ENCODE data around the gene ELOF1. TPM values are rescaled to one million over a fixed set of nuclear protein-coding genes. Genes with fewer than 3 reads are reported as not detected.
A peak's percentile ranks its signal among the peaks of the same experiment; 100 is the strongest.

Gene ELOF1
- total RNA-seq, 1 donor from 2014 or later = 78.8 TPM

- peaks cover 15% of the 10 kb centered on the region for H3K79me2 ChIP-seq (ENCODE audit: insufficient read depth, low read length)
- Mint-ChIP-seq H3K27ac (ENCODE audit: unreplicated experiment) (no peak overlapping the region), H3K4me1 (ENCODE audit: low read depth, unreplicated experiment) (peaks cover 19% of the 10 kb centered on the region), H3K36me3 (ENCODE audit: low read depth, unreplicated experiment) (peaks cover 6% of the 10 kb centered on the region), H3K9me3 (ENCODE audit: unreplicated experiment) (no peaks in the 10 kb centered on the region), H3K27me3 (ENCODE audit: low read depth, unreplicated experiment) (no peaks in the 10 kb centered on the region), H3K4me3 (ENCODE audit: unreplicated experiment) (peak overlapping the region; percentile 29)
- no peak for DNase-seq (ENCODE audit: low read depth)
- no peaks in the 10 kb centered on the region for H3K27me3 ChIP-seq (ENCODE audit: insufficient read depth, low read length)
- H3K27ac ChIP-seq (ENCODE audit: low read depth, low read length) = no peak overlapping the region
- no peak overlapping the region for H2AFZ ChIP-seq (ENCODE audit: low read depth, low read length)
- H3K36me3 ChIP-seq (ENCODE audit: insufficient read depth, low read length) = peaks cover 3% of the 10 kb centered on the region
- peak overlapping the region; percentile 5 for H3K4me3 ChIP-seq (ENCODE audit: insufficient read depth, low read depth, low read length)
- no peak overlapping the region for H3K9ac ChIP-seq (ENCODE audit: low read length)
- FAIRE-seq = no peak
- H3K4me2 ChIP-seq (ENCODE audit: low read length) = peak overlapping the region; percentile 99
- H4K20me1 ChIP-seq (ENCODE audit: insufficient read depth, low read length) = peaks cover 9% of the 10 kb centered on the region
- TF ChIP-seq, protein P1, sequence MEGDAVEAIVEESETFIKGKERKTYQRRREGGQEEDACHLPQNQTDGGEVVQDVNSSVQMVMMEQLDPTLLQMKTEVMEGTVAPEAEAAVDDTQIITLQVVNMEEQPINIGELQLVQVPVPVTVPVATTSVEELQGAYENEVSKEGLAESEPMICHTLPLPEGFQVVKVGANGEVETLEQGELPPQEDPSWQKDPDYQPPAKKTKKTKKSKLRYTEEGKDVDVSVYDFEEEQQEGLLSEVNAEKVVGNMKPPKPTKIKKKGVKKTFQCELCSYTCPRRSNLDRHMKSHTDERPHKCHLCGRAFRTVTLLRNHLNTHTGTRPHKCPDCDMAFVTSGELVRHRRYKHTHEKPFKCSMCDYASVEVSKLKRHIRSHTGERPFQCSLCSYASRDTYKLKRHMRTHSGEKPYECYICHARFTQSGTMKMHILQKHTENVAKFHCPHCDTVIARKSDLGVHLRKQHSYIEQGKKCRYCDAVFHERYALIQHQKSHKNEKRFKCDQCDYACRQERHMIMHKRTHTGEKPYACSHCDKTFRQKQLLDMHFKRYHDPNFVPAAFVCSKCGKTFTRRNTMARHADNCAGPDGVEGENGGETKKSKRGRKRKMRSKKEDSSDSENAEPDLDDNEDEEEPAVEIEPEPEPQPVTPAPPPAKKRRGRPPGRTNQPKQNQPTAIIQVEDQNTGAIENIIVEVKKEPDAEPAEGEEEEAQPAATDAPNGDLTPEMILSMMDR (IDR thresholded peaks at IDR 0.05; ENCODE audit: insufficient read depth, low read depth, low read length) = no peak
- TF ChIP-seq EZH2 (IDR thresholded peaks at IDR 0.05; ENCODE audit: insufficient read depth, low read length) = no peak
- H3K9me3 ChIP-seq (ENCODE audit: insufficient read depth, low read depth, low read length) = no peaks in the 10 kb centered on the region
- H3K4me1 ChIP-seq (ENCODE audit: insufficient read depth, low read length) = peaks cover 31% of the 10 kb centered on the region
Measured at GRCh38 chr19:11541238-11541637, 17.8 kb downstream of the ELOF1 start.

GRCh38 chr19:11540645-11541044 is 18.4 kb downstream of the ELOF1 start:
- Histone ChIP-seq H3K79me2 (ENCODE audit: insufficient read depth, low read length) (peaks cover 15% of the 10 kb centered on the region), H3K9ac (ENCODE audit: low read length) (peak overlapping the region; percentile 91), H3K36me3 (ENCODE audit: insufficient read depth, low read length) (peaks cover 3% of the 10 kb centered on the region), H3K9me3 (ENCODE audit: insufficient read depth, low read depth, low read length) (no peaks in the 10 kb centered on the region), H3K4me2 (ENCODE audit: low read length) (peak overlapping the region; percentile 99), H3K27me3 (ENCODE audit: insufficient read depth, low read length) (no peaks in the 10 kb centered on the region), H3K4me3 (ENCODE audit: insufficient read depth, low read depth, low read length) (peak overlapping the region; percentile 50), H3K4me1 (ENCODE audit: insufficient read depth, low read length) (peaks cover 31% of the 10 kb centered on the region), H2AFZ (ENCODE audit: low read depth, low read length) (no peak overlapping the region), H3K27ac (ENCODE audit: low read depth, low read length) (no peak overlapping the region), H4K20me1 (ENCODE audit: insufficient read depth, low read length) (peaks cover 9% of the 10 kb centered on the region)
- Mint-ChIP-seq H3K9me3 (ENCODE audit: unreplicated experiment) (no peaks in the 10 kb centered on the region), H3K27ac (ENCODE audit: unreplicated experiment) (no peak overlapping the region), H3K36me3 (ENCODE audit: low read depth, unreplicated experiment) (peaks cover 3% of the 10 kb centered on the region), H3K27me3 (ENCODE audit: low read depth, unreplicated experiment) (no peaks in the 10 kb centered on the region), H3K4me1 (ENCODE audit: low read depth, unreplicated experiment) (peaks cover 15% of the 10 kb centered on the region), H3K4me3 (ENCODE audit: unreplicated experiment) (peak overlapping the region; percentile 76)
- TF ChIP-seq, protein P1 (IDR thresholded peaks at IDR 0.05; ENCODE audit: insufficient read depth, low read depth, low read length) = no peak
- TF ChIP-seq EZH2 (IDR thresholded peaks at IDR 0.05; ENCODE audit: insufficient read depth, low read length) = no peak
- DNase-seq (ENCODE audit: low read depth) = no peak
- no peak for FAIRE-seq

- H3K79me2 ChIP-seq (ENCODE audit: insufficient read depth, low read length) = peaks cover 15% of the 10 kb centered on the region
- Mint-ChIP-seq H3K27me3 (ENCODE audit: low read depth, unreplicated experiment) (no peaks in the 10 kb centered on the region), H3K4me3 (ENCODE audit: unreplicated experiment) (peak overlapping the region; percentile 80), H3K27ac (ENCODE audit: unreplicated experiment) (peak overlapping the region; percentile 94), H3K4me1 (ENCODE audit: low read depth, unreplicated experiment) (peaks cover 17% of the 10 kb centered on the region), H3K36me3 (ENCODE audit: low read depth, unreplicated experiment) (peaks cover 3% of the 10 kb centered on the region), H3K9me3 (ENCODE audit: unreplicated experiment) (no peaks in the 10 kb centered on the region)
- H3K27me3 ChIP-seq (ENCODE audit: insufficient read depth, low read length) = no peaks in the 10 kb centered on the region
- peak overlapping the region; percentile 91 for H3K9ac ChIP-seq (ENCODE audit: low read length)
- H3K4me3 ChIP-seq (ENCODE audit: insufficient read depth, low read depth, low read length) = peak overlapping the region; percentile 67
- H3K4me1 ChIP-seq (ENCODE audit: insufficient read depth, low read length) = peaks cover 34% of the 10 kb centered on the region
- no peak for TF ChIP-seq EZH2 (IDR thresholded peaks at IDR 0.05; ENCODE audit: insufficient read depth, low read length)
- TF ChIP-seq, protein P1 (IDR thresholded peaks at IDR 0.05; ENCODE audit: insufficient read depth, low read depth, low read length) = no peak
- H4K20me1 ChIP-seq (ENCODE audit: insufficient read depth, low read length) = peaks cover 5% of the 10 kb centered on the region
- no peak for DNase-seq (ENCODE audit: low read depth)
- no peak for FAIRE-seq
- peak overlapping the region; percentile 85 for H3K27ac ChIP-seq (ENCODE audit: low read depth, low read length)
- no peaks in the 10 kb centered on the region for H3K9me3 ChIP-seq (ENCODE audit: insufficient read depth, low read depth, low read length)
- H3K36me3 ChIP-seq (ENCODE audit: insufficient read depth, low read length) = peaks cover 3% of the 10 kb centered on the region
- peak overlapping the region; percentile 99 for H3K4me2 ChIP-seq (ENCODE audit: low read length)
- peak overlapping the region; percentile 41 for H2AFZ ChIP-seq (ENCODE audit: low read depth, low read length)
Measured at GRCh38 chr19:11539495-11540365, 19.3 kb downstream of the ELOF1 start.
